K562 (cell line): Measurements from ENCODE around the gene EPB41L1.

Source experiments
- ETV6 ChIP-seq, 3 experiments: fragments of 150-350 bp in 1 of 3; sonication (generic) in 1 of 3; formaldehyde crosslinking in 1 of 3; IDR thresholded peaks; 2 replicates each; pipeline versions ENCODE4 v1.6.1 to v1.8.0; 2014 to 2022; ENCODE audit warnings: borderline replicate concordance in 2 of 3, low read depth in 2 of 3, antibody characterized with exemption in 1 of 3, low read length in 1 of 3, mild to moderate bottlenecking in 1 of 3, missing genetic modification reagents in 1 of 3
- HMG20B ChIP-seq: fragments of 250-450 bp; sonication (Bioruptor Pico); IDR thresholded peaks from 2 replicates; pipeline ENCODE4 v1.5.0; 2021; ENCODE audit warnings: mild to moderate bottlenecking
- POLR2A ChIP-seq: fragments of 450-650 bp; conservative IDR thresholded peaks from 2 replicates; pipeline ENCODE4 v1.6.1; 2016
- SIRT6 ChIP-seq: IDR thresholded peaks from one replicate; pipeline ENCODE4 v1.6.1; 2012; ENCODE audit warnings: low read depth, mild to moderate bottlenecking, control low read depth, inconsistent platforms, low read length, moderate library complexity
- SMAD3 ChIP-seq: fragments of 450-650 bp; formaldehyde crosslinking; conservative IDR thresholded peaks from 2 replicates; pipeline ENCODE4 v1.4.0; 2020; ENCODE audit warnings: mild to moderate bottlenecking
- TAF1 ChIP-seq: IDR thresholded peaks from 2 replicates; pipeline ENCODE4 v1.6.1; 2011; ENCODE audit warnings: mild to moderate bottlenecking, low read length, moderate library complexity; ENCODE audit not compliant: insufficient read depth, control insufficient read depth, severe bottlenecking; ENCODE audit errors: extremely low read depth
- ZNF583 ChIP-seq: fragments of 250-450 bp; sonication (Bioruptor Pico); IDR thresholded peaks from 2 replicates; pipeline ENCODE4 v1.4.0; 2020
- TF ChIP-seq, protein P1 (sequence below): fragments of 200-800 bp; sonication (Bioruptor generic); IDR thresholded peaks from 2 replicates; pipeline ENCODE4 v1.6.1; 2017; ENCODE audit warnings: missing genetic modification characterization, missing compliant biosample characterization
- TF ChIP-seq, protein P2 (sequence below): fragments of 450-650 bp; formaldehyde crosslinking; IDR thresholded peaks from 2 replicates; pipeline ENCODE4 v1.4.0; 2022; ENCODE audit warnings: mild to moderate bottlenecking, moderate library complexity
- TF ChIP-seq, protein P3 (sequence below): sonication (generic); formaldehyde crosslinking; IDR thresholded peaks from 2 replicates; pipeline ENCODE4 v1.8.1; 2022; ENCODE audit warnings: missing genetic modification reagents
- TF ChIP-seq, protein P4 (sequence below), 2 experiments: fragments of 450-650 bp; formaldehyde crosslinking in 1 of 2; IDR thresholded peaks; 2 replicates each; pipeline versions ENCODE4 v1.4.0 to v1.6.1; 2014 to 2020; ENCODE audit warnings: mild to moderate bottlenecking in 2 of 2, borderline replicate concordance in 1 of 2, low read depth in 1 of 2
- TF ChIP-seq, protein P5 (sequence below), 3 experiments: IDR thresholded peaks in 2 of 3; conservative IDR thresholded peaks in 1 of 3; 2 replicates each; pipeline ENCODE4 v1.5.1; 2011 to 2012; ENCODE audit warnings: low read length in 3 of 3, mild to moderate bottlenecking in 3 of 3, control low read depth in 2 of 3, improper control_type of control experiment in 1 of 3, inconsistent platforms in 1 of 3, low read depth in 1 of 3, mixed read lengths in 1 of 3, moderate library complexity in 1 of 3; ENCODE audit not compliant: insufficient read depth in 2 of 3
- TF ChIP-seq, protein P6 (sequence below), 2 experiments: IDR thresholded peaks; 2 replicates each; pipeline ENCODE4 v1.6.1; 2011; ENCODE audit warnings: borderline replicate concordance in 1 of 2, control low read depth in 1 of 2, low read depth in 1 of 2, low read length in 1 of 2, mild to moderate bottlenecking in 1 of 2, mixed read lengths in 1 of 2, moderate library complexity in 1 of 2; ENCODE audit not compliant: insufficient read depth in 1 of 2, insufficient read length in 1 of 2, poor library complexity in 1 of 2, severe bottlenecking in 1 of 2; ENCODE audit errors: extremely low read depth in 1 of 2
- TF ChIP-seq, protein P7 (sequence below): sonication (generic); formaldehyde crosslinking; IDR thresholded peaks from 2 replicates; pipeline ENCODE4 v1.4.0; 2020; ENCODE audit warnings: mild to moderate bottlenecking, missing genetic modification reagents

DNA sequence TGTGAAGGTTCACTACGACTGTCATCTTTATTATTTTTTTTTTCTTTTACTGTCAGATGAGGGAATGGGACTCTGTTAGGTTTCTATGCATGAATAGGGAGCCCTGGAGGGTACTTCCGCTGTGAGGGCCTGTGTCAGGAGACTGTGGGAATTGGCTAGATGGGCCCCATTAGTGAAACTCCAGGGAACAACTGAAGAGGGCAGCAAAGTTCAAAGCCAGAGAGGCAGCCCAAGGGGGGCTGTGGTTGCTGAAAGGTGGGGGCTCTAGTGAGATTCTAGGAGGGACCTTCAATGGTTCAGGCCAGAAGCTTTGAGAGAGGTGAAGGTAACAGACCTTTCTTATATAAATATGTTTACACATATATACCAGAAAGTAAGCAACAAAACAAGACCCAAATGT is 13.2 kb upstream of the EPB41L1 start:
- TF ChIP-seq, protein P1, sequence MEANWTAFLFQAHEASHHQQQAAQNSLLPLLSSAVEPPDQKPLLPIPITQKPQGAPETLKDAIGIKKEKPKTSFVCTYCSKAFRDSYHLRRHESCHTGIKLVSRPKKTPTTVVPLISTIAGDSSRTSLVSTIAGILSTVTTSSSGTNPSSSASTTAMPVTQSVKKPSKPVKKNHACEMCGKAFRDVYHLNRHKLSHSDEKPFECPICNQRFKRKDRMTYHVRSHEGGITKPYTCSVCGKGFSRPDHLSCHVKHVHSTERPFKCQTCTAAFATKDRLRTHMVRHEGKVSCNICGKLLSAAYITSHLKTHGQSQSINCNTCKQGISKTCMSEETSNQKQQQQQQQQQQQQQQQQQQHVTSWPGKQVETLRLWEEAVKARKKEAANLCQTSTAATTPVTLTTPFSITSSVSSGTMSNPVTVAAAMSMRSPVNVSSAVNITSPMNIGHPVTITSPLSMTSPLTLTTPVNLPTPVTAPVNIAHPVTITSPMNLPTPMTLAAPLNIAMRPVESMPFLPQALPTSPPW: no peak
- TF ChIP-seq, protein P2, sequence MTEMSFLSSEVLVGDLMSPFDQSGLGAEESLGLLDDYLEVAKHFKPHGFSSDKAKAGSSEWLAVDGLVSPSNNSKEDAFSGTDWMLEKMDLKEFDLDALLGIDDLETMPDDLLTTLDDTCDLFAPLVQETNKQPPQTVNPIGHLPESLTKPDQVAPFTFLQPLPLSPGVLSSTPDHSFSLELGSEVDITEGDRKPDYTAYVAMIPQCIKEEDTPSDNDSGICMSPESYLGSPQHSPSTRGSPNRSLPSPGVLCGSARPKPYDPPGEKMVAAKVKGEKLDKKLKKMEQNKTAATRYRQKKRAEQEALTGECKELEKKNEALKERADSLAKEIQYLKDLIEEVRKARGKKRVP: no peak
- TF ChIP-seq ETV6 (IDR thresholded peaks at IDR 0.05; ENCODE audit: borderline replicate concordance in 1 of 2, low read depth in 2 of 2, low read length in 1 of 2) (no peak), ETV6 (CRISPR knock-in tag; IDR thresholded peaks at IDR 0.05; ENCODE audit: borderline replicate concordance) (no peak), ZNF583 (CRISPR knock-in tag) (no peak), SMAD3 (CRISPR knock-in tag) (no peak), SIRT6 (no peak), HMG20B (no peak), TAF1 (no peak), POLR2A (no peak)
- TF ChIP-seq, protein P3, sequence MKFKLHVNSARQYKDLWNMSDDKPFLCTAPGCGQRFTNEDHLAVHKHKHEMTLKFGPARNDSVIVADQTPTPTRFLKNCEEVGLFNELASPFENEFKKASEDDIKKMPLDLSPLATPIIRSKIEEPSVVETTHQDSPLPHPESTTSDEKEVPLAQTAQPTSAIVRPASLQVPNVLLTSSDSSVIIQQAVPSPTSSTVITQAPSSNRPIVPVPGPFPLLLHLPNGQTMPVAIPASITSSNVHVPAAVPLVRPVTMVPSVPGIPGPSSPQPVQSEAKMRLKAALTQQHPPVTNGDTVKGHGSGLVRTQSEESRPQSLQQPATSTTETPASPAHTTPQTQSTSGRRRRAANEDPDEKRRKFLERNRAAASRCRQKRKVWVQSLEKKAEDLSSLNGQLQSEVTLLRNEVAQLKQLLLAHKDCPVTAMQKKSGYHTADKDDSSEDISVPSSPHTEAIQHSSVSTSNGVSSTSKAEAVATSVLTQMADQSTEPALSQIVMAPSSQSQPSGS (CRISPR knock-in tag): no peak
- TF ChIP-seq, protein P4, sequence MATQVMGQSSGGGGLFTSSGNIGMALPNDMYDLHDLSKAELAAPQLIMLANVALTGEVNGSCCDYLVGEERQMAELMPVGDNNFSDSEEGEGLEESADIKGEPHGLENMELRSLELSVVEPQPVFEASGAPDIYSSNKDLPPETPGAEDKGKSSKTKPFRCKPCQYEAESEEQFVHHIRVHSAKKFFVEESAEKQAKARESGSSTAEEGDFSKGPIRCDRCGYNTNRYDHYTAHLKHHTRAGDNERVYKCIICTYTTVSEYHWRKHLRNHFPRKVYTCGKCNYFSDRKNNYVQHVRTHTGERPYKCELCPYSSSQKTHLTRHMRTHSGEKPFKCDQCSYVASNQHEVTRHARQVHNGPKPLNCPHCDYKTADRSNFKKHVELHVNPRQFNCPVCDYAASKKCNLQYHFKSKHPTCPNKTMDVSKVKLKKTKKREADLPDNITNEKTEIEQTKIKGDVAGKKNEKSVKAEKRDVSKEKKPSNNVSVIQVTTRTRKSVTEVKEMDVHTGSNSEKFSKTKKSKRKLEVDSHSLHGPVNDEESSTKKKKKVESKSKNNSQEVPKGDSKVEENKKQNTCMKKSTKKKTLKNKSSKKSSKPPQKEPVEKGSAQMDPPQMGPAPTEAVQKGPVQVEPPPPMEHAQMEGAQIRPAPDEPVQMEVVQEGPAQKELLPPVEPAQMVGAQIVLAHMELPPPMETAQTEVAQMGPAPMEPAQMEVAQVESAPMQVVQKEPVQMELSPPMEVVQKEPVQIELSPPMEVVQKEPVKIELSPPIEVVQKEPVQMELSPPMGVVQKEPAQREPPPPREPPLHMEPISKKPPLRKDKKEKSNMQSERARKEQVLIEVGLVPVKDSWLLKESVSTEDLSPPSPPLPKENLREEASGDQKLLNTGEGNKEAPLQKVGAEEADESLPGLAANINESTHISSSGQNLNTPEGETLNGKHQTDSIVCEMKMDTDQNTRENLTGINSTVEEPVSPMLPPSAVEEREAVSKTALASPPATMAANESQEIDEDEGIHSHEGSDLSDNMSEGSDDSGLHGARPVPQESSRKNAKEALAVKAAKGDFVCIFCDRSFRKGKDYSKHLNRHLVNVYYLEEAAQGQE (IDR thresholded peaks at IDR 0.05; ENCODE audit: borderline replicate concordance): no peak
- TF ChIP-seq, protein P4 (CRISPR knock-in tag; IDR thresholded peaks at IDR 0.05; ENCODE audit: low read depth): no peak
- TF ChIP-seq, protein P5, sequence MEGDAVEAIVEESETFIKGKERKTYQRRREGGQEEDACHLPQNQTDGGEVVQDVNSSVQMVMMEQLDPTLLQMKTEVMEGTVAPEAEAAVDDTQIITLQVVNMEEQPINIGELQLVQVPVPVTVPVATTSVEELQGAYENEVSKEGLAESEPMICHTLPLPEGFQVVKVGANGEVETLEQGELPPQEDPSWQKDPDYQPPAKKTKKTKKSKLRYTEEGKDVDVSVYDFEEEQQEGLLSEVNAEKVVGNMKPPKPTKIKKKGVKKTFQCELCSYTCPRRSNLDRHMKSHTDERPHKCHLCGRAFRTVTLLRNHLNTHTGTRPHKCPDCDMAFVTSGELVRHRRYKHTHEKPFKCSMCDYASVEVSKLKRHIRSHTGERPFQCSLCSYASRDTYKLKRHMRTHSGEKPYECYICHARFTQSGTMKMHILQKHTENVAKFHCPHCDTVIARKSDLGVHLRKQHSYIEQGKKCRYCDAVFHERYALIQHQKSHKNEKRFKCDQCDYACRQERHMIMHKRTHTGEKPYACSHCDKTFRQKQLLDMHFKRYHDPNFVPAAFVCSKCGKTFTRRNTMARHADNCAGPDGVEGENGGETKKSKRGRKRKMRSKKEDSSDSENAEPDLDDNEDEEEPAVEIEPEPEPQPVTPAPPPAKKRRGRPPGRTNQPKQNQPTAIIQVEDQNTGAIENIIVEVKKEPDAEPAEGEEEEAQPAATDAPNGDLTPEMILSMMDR (IDR thresholded peaks at IDR 0.05 in 2 of 3, conservative IDR thresholded peaks at IDR 0.05 in 1 of 3; ENCODE audit: insufficient read depth in 2 of 3, low read depth in 1 of 3, low read length in 3 of 3): peak in 2 of 3 experiments; percentile 21 to 27; a peak in 2 of 6 replicates
- TF ChIP-seq, protein P6, sequence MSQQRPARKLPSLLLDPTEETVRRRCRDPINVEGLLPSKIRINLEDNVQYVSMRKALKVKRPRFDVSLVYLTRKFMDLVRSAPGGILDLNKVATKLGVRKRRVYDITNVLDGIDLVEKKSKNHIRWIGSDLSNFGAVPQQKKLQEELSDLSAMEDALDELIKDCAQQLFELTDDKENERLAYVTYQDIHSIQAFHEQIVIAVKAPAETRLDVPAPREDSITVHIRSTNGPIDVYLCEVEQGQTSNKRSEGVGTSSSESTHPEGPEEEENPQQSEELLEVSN (IDR thresholded peaks at IDR 0.05; ENCODE audit: borderline replicate concordance in 1 of 2, extremely low read depth in 1 of 2, insufficient read depth in 1 of 2, insufficient read length in 1 of 2, low read depth in 1 of 2, low read length in 1 of 2, poor library complexity in 1 of 2, severe bottlenecking in 1 of 2): no peak
- TF ChIP-seq, protein P7, sequence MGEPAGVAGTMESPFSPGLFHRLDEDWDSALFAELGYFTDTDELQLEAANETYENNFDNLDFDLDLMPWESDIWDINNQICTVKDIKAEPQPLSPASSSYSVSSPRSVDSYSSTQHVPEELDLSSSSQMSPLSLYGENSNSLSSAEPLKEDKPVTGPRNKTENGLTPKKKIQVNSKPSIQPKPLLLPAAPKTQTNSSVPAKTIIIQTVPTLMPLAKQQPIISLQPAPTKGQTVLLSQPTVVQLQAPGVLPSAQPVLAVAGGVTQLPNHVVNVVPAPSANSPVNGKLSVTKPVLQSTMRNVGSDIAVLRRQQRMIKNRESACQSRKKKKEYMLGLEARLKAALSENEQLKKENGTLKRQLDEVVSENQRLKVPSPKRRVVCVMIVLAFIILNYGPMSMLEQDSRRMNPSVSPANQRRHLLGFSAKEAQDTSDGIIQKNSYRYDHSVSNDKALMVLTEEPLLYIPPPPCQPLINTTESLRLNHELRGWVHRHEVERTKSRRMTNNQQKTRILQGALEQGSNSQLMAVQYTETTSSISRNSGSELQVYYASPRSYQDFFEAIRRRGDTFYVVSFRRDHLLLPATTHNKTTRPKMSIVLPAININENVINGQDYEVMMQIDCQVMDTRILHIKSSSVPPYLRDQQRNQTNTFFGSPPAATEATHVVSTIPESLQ (CRISPR knock-in tag): no peak
